Brain microvascular endothelial cell (primary cell): Measurements from ENCODE around the gene CUBN.

Experiments
- DNase-seq: peaks from one replicate; pipeline ENCODE4 v3.0.0-alpha.2; 2020
- H3K27ac ChIP-seq: fragments of 250-450 bp; sonication (Bioruptor Pico); 2 replicates; pipeline ENCODE4 v1.5.1; 2020; ENCODE audit warnings: mild to moderate bottlenecking, moderate library complexity
- H3K27me3 ChIP-seq: fragments of 250-450 bp; sonication (Bioruptor Pico); replicated peaks from 2 replicates; pipeline ENCODE4 v1.5.1; 2020; ENCODE audit warnings: mild to moderate bottlenecking
- H3K36me3 ChIP-seq: fragments of 250-450 bp; sonication (Bioruptor Pico); replicated peaks from 2 replicates; pipeline ENCODE4 v1.5.1; 2020; ENCODE audit warnings: mild to moderate bottlenecking
- H3K4me3 ChIP-seq: 2 replicates; pipeline ENCODE4 v1.5.1; 2011; ENCODE audit warnings: low read depth, mild to moderate bottlenecking, control low read depth, low read length, moderate library complexity
- in situ Hi-C: cut with HindIII; loops from 2 replicates; pipeline ENCODE4 v1.10.0; 2017; ENCODE audit warnings: low sequenced_read_pairs, low pct_ligation_motif_present
- TF ChIP-seq, protein P1 (sequence below): IDR thresholded peaks from 2 replicates; pipeline ENCODE4 v1.5.1; 2011; ENCODE audit warnings: low read depth, mild to moderate bottlenecking, moderate library complexity, low read length, control low read depth, inconsistent platforms; ENCODE audit errors: missing control alignments

Gene CUBN

DNA sequence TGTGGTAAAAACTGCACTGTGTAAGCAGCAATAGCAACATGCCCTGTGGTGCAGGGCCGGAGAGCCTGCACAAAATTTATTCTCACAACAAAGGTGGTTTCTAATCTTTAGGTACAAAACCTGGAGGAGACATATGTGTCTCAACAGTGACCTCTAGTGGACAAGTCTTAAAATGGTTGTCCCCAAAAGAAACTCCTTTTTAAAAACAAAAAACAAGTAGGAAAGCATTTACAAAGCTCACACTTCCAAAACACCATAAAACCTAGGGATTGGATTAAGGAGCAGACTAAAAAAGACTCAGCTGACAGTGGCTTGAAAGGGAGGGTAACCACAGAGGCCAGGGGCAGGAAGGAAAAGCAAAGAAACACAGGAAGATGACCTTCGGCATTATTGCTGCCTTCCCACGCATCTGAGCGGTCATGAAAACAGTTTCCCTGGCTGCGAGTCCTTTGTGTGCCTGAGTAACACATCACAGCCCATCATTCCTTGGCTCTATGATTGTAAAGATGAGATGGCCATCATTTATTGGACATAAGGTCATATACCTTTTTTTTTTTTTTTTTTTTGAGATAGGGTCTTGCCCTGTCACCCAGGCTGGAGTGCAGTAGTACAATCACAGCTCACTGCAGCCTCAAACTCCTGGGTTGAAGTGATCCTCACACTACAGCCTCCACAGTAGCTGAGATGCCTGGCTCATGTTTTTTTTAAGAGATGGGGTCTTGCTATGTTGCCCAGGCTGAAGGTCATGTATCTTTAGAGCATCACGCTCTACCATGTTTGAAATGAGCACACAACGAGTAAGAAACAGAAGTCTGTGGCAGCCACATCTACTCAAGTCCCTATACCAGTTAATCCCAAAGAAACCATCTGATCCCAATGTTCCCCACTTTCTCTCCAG lies 351.9 kb downstream of the CUBN start:
- H3K27me3 ChIP-seq, result no peaks in the 10 kb centered on the region
- H3K27ac ChIP-seq, result peak overlapping the region; percentile 40
- peaks cover 14% of the 10 kb centered on the region for H3K36me3 ChIP-seq
- TF ChIP-seq, protein P1, sequence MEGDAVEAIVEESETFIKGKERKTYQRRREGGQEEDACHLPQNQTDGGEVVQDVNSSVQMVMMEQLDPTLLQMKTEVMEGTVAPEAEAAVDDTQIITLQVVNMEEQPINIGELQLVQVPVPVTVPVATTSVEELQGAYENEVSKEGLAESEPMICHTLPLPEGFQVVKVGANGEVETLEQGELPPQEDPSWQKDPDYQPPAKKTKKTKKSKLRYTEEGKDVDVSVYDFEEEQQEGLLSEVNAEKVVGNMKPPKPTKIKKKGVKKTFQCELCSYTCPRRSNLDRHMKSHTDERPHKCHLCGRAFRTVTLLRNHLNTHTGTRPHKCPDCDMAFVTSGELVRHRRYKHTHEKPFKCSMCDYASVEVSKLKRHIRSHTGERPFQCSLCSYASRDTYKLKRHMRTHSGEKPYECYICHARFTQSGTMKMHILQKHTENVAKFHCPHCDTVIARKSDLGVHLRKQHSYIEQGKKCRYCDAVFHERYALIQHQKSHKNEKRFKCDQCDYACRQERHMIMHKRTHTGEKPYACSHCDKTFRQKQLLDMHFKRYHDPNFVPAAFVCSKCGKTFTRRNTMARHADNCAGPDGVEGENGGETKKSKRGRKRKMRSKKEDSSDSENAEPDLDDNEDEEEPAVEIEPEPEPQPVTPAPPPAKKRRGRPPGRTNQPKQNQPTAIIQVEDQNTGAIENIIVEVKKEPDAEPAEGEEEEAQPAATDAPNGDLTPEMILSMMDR, result peak; percentile 55
- DNase-seq, result peak; percentile 62
- H3K4me3 ChIP-seq, result no peak overlapping the region
- in situ Hi-C loops, result no loop called here

DNA sequence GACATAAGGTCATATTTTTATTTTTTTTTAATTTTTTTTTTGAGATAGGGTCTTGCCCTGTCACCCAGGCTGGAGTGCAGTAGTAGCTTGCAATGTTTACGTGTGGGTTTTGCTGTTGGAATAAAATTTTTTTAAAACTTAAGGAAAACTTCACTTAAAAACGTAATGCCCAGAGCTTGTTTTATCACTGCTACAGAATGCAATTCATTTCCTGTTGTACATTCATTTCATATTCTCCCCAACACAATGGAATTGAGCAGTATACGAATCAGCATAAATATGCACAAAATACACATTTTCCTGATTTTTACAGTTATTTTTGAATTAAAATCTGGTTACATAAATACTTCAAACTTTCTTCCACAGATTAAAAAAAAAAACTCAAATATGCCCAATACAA lies 352.7 kb downstream of the CUBN start:
- in situ Hi-C loops, result no loop called here
- Histone ChIP-seq H3K27me3 (no peaks in the 10 kb centered on the region), H3K36me3 (peaks cover 14% of the 10 kb centered on the region), H3K4me3 (no peak overlapping the region), H3K27ac (peak overlapping the region; percentile 40)
- TF ChIP-seq, protein P1, result no peak
- DNase-seq, result no peak
